Loucy (cell line): Measurements from ENCODE around the gene CKM.

ENCODE experiments used
- CTCF ChIP-seq: fragments of 200-600 bp; sonication (generic); conservative IDR thresholded peaks from 2 replicates; pipeline ENCODE4 v1.5.1; 2014; ENCODE audit warnings: mild to moderate bottlenecking, antibody characterized with exemption, low read length
- EZH2phosphoT487 ChIP-seq: fragments of 200-600 bp; IDR thresholded peaks from 2 replicates; pipeline ENCODE4 v1.6.1; 2018; ENCODE audit warnings: antibody characterized with exemption, mild to moderate bottlenecking, moderate library complexity, borderline replicate concordance

GRCh38 chr19:45280471-45280961 is 42.2 kb downstream of the CKM start:
- TF ChIP-seq CTCF (no peak), EZH2phosphoT487 (no peak)
